Fibroblast of skin of right quadriceps (primary cell): ENCODE data around the gene MBLAC1.

Source experiments
- DNase-seq: peaks from one replicate; pipeline ENCODE4 v3.0.0-alpha.2; 2013

Gene MBLAC1

GRCh38 chr7:100098913-100099312, 27.9 kb upstream of the MBLAC1 start:
- no peak for DNase-seq

- no peak for DNase-seq
These were observed 27.3 kb upstream of the MBLAC1 start for GRCh38 chr7:100099452-100099851.

GRCh38 chr7:100100420-100101015, 26.2 kb upstream of the MBLAC1 start:
- DNase-seq, result peak; percentile 98

GRCh38 chr7:100101016-100101862, 25.5 kb upstream of the MBLAC1 start, which contains the start of the genes AP4M1 and MCM7:
Gene AP4M1 (plus strand): TSS chr7:100101643. CDS start chr7:100101715, 72 bp downstream.
Gene MCM7 (minus strand): TSS chr7:100101397. CDS start chr7:100101294, 103 bp downstream.
- DNase-seq, result peak; percentile 100

GRCh38 chr7:100102950-100103840, 23.6 kb upstream of the MBLAC1 start:
- DNase-seq, result no peak

- no peak for DNase-seq
These were observed 21.2 kb upstream of the MBLAC1 start for GRCh38 chr7:100105534-100105933.

- DNase-seq, result no peak
These were observed 20.1 kb upstream of the MBLAC1 start for GRCh38 chr7:100106633-100107032.

- DNase-seq, result no peak
These were observed 19.5 kb upstream of the MBLAC1 start for GRCh38 chr7:100107125-100107737.

- DNase-seq, result no peak
These were observed 18.9 kb upstream of the MBLAC1 start for GRCh38 chr7:100107890-100108289.

GRCh38 chr7:100109521-100110163, 17.1 kb upstream of the MBLAC1 start:
- no peak for DNase-seq

GRCh38 chr7:100111156-100111555, 15.6 kb upstream of the MBLAC1 start:
- no peak for DNase-seq

- no peak for DNase-seq
These were observed 14.9 kb upstream of the MBLAC1 start for GRCh38 chr7:100111914-100112313.

- DNase-seq, result no peak
These were observed 11.7 kb upstream of the MBLAC1 start for GRCh38 chr7:100115026-100115425.

- DNase-seq, result no peak
These were observed 8.2 kb upstream of the MBLAC1 start for GRCh38 chr7:100118388-100119071.

- DNase-seq, result peak; percentile 94
These were observed 7.4 kb upstream of the MBLAC1 start, which contains the start of the genes CNPY4 and TAF6 for GRCh38 chr7:100119072-100119969. Gene CNPY4 (plus strand): TSS chr7:100119634. CDS start chr7:100119745, 111 bp downstream. Gene TAF6 (minus strand): TSS chr7:100119358. CDS start chr7:100114209, 5,149 bp downstream.

- DNase-seq, result peak; percentile 65
These were observed 6.6 kb upstream of the MBLAC1 start for GRCh38 chr7:100119970-100120732.

- no peak for DNase-seq
These were observed 6.1 kb upstream of the MBLAC1 start for GRCh38 chr7:100120733-100121036.

GRCh38 chr7:100122067-100122466, 4.7 kb upstream of the MBLAC1 start:
- DNase-seq, result no peak

GRCh38 chr7:100122568-100122967, 4.2 kb upstream of the MBLAC1 start:
- DNase-seq, result no peak
